Gastrocnemius medialis (tissue), 4 donors: ENCODE results near the gene LSM8.

Experiments used
- POLR2A ChIP-seq, 2 donors: fragments of 450-650 bp; IDR thresholded peaks; one replicate each; pipeline ENCODE4 v1.6.1; 2017; ENCODE audit warnings: antibody characterized with exemption in 2 of 2, mild to moderate bottlenecking in 2 of 2, moderate library complexity in 2 of 2
- TF ChIP-seq, protein P1 (sequence below), 5 experiments: fragments of 450-650 bp in 3 of 5; fragments of 200-600 bp in 2 of 5; sonication (generic) in 2 of 5; IDR thresholded peaks in 4 of 5; conservative IDR thresholded peaks in 1 of 5; 1 replicate in 4 of 5; 2 replicates in 1 of 5; pipeline ENCODE4 v1.5.1; 2016 to 2019; ENCODE audit warnings: antibody characterized with exemption in 5 of 5, mild to moderate bottlenecking in 3 of 5, moderate library complexity in 3 of 5

- TF ChIP-seq POLR2A (IDR thresholded peaks at IDR 0.05): no peak
- TF ChIP-seq, protein P1, sequence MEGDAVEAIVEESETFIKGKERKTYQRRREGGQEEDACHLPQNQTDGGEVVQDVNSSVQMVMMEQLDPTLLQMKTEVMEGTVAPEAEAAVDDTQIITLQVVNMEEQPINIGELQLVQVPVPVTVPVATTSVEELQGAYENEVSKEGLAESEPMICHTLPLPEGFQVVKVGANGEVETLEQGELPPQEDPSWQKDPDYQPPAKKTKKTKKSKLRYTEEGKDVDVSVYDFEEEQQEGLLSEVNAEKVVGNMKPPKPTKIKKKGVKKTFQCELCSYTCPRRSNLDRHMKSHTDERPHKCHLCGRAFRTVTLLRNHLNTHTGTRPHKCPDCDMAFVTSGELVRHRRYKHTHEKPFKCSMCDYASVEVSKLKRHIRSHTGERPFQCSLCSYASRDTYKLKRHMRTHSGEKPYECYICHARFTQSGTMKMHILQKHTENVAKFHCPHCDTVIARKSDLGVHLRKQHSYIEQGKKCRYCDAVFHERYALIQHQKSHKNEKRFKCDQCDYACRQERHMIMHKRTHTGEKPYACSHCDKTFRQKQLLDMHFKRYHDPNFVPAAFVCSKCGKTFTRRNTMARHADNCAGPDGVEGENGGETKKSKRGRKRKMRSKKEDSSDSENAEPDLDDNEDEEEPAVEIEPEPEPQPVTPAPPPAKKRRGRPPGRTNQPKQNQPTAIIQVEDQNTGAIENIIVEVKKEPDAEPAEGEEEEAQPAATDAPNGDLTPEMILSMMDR (IDR thresholded peaks at IDR 0.05 in 4 of 5, conservative IDR thresholded peaks at IDR 0.05 in 1 of 5): no peak
Observed at GRCh38 chr7:118152149-118152548, 31.8 kb upstream of the LSM8 start.
